Lung (tissue), 12 donors: ENCODE measurements around the gene KRT7. TPM values are rescaled to one million over a fixed set of nuclear protein-coding genes. Genes with fewer than 3 reads are reported as not detected.

Experiments used
- ATAC-seq: fragments of 200-7000 bp; cut with Tn5 transposase; one replicate; pipeline ENCODE4 v1.9.1; 2020; ENCODE audit warnings: moderate number of reproducible peaks; ENCODE audit not compliant: insufficient read depth, low FRiP score
- DNase-seq, 3 donors: peaks; one replicate each; pipeline ENCODE4 v3.0.0-alpha.2; 2013 to 2017
- H3K27ac ChIP-seq, 2 donors: one replicate each; pipeline ENCODE4 v1.5.1; 2013; ENCODE audit warnings: mild to moderate bottlenecking in 2 of 2, moderate library complexity in 2 of 2, control low read depth in 1 of 2, inconsistent platforms in 1 of 2, low read depth in 1 of 2, low read length in 1 of 2
- H3K27me3 ChIP-seq, 3 donors: one replicate each; pipeline ENCODE4 v1.5.1; 2013; ENCODE audit warnings: low read length in 2 of 3; ENCODE audit not compliant: control insufficient read depth in 3 of 3, insufficient read depth in 3 of 3
- H3K36me3 ChIP-seq, 4 donors: one replicate each; pipeline ENCODE4 v1.5.1; 2013; ENCODE audit warnings: low read length in 4 of 4, mild to moderate bottlenecking in 1 of 4, moderate library complexity in 1 of 4; ENCODE audit not compliant: control insufficient read depth in 4 of 4, insufficient read depth in 4 of 4
- H3K4me1 ChIP-seq, 5 donors: one replicate each; pipeline ENCODE4 v1.5.1; 2013; ENCODE audit warnings: low read length in 5 of 5, mild to moderate bottlenecking in 2 of 5, moderate library complexity in 1 of 5; ENCODE audit not compliant: control insufficient read depth in 5 of 5, insufficient read depth in 5 of 5
- H3K4me3 ChIP-seq: one replicate; pipeline ENCODE4 v1.5.1; 2013; ENCODE audit warnings: mild to moderate bottlenecking, control low read depth, moderate library complexity
- H3K9ac ChIP-seq, 2 donors: one replicate each; pipeline ENCODE4 v1.5.1; 2013; ENCODE audit warnings: low read length in 2 of 2, control low read depth in 1 of 2; ENCODE audit not compliant: insufficient read depth in 1 of 2
- H3K9me3 ChIP-seq, 4 donors: one replicate each; pipeline ENCODE4 v1.5.1; 2013; ENCODE audit warnings: low read length in 3 of 4, mild to moderate bottlenecking in 1 of 4, moderate library complexity in 1 of 4; ENCODE audit not compliant: control insufficient read depth in 4 of 4, insufficient read depth in 3 of 4
- WGBS, 2 donors: extraction: QIAGEN DNeasy Blood & Tissue Kit; methylation state at CpG; one replicate each; pipeline ENCODE4 v1.1.7; 2013; 5-methylcytosine and 5-hydroxymethylcytosine counted together
- polyA plus RNA-seq, 2 donors: library from polyadenylated mRNA; stranded (reverse); fragments of 200-250 nt; gene quantifications; one replicate each; pipeline ENCODE4 v1.2.1, GENCODE V29; 2013
- total RNA-seq, 2 donors: library from RNA; depleted of rRNA in 1 of 2; stranded (reverse); fragments of >200 nt in 1 of 2; gene quantifications; one replicate each; pipeline ENCODE4 v1.2.1, GENCODE V29; 2014 to 2021
- TF ChIP-seq, protein P1 (sequence below): IDR thresholded peaks from 2 replicates; pipeline ENCODE4 v1.5.1; 2012; ENCODE audit warnings: mild to moderate bottlenecking; ENCODE audit errors: control extremely low read depth, extremely low read depth
- donor health status: control.
- donor health status: control.
- donor health status: Bipolar disorder and iron deficiency.
- donor health status: healthy.
- donor health status: DM: yes; HTN: yes; CAD: no.

KRT7 gene
- total and polyA plus RNA-seq, 4 donors: 33.6 to 1,415 (median 1,306) TPM

- no peak overlapping the region for H3K9ac ChIP-seq
- H3K27me3 ChIP-seq: no peaks in the 10 kb centered on the region
- TF ChIP-seq, protein P1, sequence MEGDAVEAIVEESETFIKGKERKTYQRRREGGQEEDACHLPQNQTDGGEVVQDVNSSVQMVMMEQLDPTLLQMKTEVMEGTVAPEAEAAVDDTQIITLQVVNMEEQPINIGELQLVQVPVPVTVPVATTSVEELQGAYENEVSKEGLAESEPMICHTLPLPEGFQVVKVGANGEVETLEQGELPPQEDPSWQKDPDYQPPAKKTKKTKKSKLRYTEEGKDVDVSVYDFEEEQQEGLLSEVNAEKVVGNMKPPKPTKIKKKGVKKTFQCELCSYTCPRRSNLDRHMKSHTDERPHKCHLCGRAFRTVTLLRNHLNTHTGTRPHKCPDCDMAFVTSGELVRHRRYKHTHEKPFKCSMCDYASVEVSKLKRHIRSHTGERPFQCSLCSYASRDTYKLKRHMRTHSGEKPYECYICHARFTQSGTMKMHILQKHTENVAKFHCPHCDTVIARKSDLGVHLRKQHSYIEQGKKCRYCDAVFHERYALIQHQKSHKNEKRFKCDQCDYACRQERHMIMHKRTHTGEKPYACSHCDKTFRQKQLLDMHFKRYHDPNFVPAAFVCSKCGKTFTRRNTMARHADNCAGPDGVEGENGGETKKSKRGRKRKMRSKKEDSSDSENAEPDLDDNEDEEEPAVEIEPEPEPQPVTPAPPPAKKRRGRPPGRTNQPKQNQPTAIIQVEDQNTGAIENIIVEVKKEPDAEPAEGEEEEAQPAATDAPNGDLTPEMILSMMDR: no peak
- 60 to 61% methylated on average over 6 of the region's 6 CpGs for whole genome bisulfite sequencing, 2 donors
- H3K4me1 ChIP-seq: peaks cover 0 to 36% (median 24%) of the 10 kb centered on the region in 5 donors
- no peaks in the 10 kb centered on the region for H3K9me3 ChIP-seq
- peak overlapping the region in 1 of 2 donors; percentile 80 for H3K27ac ChIP-seq
- no peak for ATAC-seq
- DNase-seq: no peak
- no peaks in the 10 kb centered on the region for H3K36me3 ChIP-seq
- no peak overlapping the region for H3K4me3 ChIP-seq
Measured at GRCh38 chr12:52193532-52193931, 39.5 kb upstream of the KRT7 start.

- Histone ChIP-seq H3K9me3 (no peaks in the 10 kb centered on the region), H3K27ac (peak overlapping the region in 1 of 2 donors; percentile 80), H3K27me3 (no peaks in the 10 kb centered on the region), H3K9ac (no peak overlapping the region), H3K36me3 (no peaks in the 10 kb centered on the region), H3K4me1 (peaks cover 0 to 41% (median 24%) of the 10 kb centered on the region in 5 donors), H3K4me3 (no peak overlapping the region)
- DNase-seq (peak; percentile 65 to 79 (median 70)), ATAC-seq (no peak)
- WGBS, 2 donors: 22 to 34% methylated on average over 6 of the region's 6 CpGs
- TF ChIP-seq, protein P1: no peak
Measured at GRCh38 chr12:52193991-52194390, 39.1 kb upstream of the KRT7 start.

DNA sequence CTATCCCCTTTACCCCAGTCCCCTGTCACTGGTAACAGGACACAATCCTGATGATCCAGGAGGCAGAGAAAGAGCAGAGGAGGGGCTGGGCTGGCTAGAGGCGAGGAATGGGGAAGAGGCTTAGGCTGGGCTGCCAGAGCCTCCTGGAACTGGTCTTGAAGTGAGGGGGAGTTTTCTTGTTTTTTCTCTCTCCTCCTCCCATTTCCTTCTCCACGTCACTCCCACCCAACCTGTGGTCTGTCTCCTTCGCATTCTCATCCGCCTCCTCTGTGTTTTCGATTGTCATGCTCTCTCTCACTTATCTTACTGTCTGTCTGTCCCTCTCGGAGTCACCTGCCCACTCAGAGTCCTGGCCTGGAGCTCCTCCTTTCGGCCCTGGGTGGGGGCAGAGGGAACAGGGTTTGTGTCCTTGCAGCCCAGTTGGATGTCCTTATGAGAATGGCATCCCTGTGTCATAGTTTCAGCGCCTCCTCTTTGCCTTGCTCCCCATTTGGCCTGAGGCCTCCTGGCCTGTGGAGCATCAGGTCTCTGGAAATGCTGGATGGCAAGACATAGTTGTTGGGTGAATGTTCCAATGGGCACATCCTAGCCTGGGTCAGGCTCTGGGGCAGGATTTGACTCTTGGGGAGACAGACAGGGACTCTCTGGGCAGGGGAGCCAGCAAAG is 37.8 kb upstream of the KRT7 start:
- peak overlapping the region in 1 of 2 donors; percentile 18 for H3K27ac ChIP-seq
- no peaks in the 10 kb centered on the region for H3K27me3 ChIP-seq
- no peak overlapping the region for H3K4me3 ChIP-seq
- H3K4me1 ChIP-seq: peaks cover 0 to 51% (median 24%) of the 10 kb centered on the region in 5 donors
- DNase-seq (no peak), ATAC-seq (no peak)
- H3K9ac ChIP-seq: no peak overlapping the region
- 67 to 69% methylated on average over 8 of the region's 8 CpGs for WGBS, 2 donors
- no peaks in the 10 kb centered on the region for H3K9me3 ChIP-seq
- H3K36me3 ChIP-seq: no peaks in the 10 kb centered on the region
- TF ChIP-seq, protein P1: no peak
